ENCODE results near the gene SPATA21. TPM values are rescaled to one million over a fixed set of nuclear protein-coding genes. Genes with fewer than 3 reads are reported as not detected.

SPATA21 gene
- total and polyA plus RNA-seq, 4 donors = 0.08 to 0.42 TPM; not detected in 2

GRCh38 chr1:16396591-16396990 lies 40.6 kb downstream of the SPATA21 start (continued):
- no peak for TF ChIP-seq CTCF (IDR thresholded peaks at IDR 0.05; ENCODE audit: low read depth, low read length, missing input control)
- TF ChIP-seq EGR1 (IDR thresholded peaks at IDR 0.05; ENCODE audit: low read depth in 2 of 2) = no peak
- TF ChIP-seq GABPA (IDR thresholded peaks at IDR 0.05 in 1 of 2, conservative IDR thresholded peaks at IDR 0.05 in 1 of 2) = no peak
- no peak for TF ChIP-seq FOXA2 (IDR thresholded peaks at IDR 0.05)
- TF ChIP-seq HNF4A (conservative IDR thresholded peaks at IDR 0.05) = no peak

- no peak overlapping the region for H3K27ac ChIP-seq (ENCODE audit: low read depth in 1 of 2, low read length in 2 of 2)
- no peaks in the 10 kb centered on the region for H3K27me3 ChIP-seq (ENCODE audit: control insufficient read depth in 4 of 4, insufficient read depth in 4 of 4, low read length in 3 of 4)
- TF ChIP-seq HNF4A (conservative IDR thresholded peaks at IDR 0.05) (peak in 1 of 2 donors; percentile 34), HNF4G (IDR thresholded peaks at IDR 0.05) (no peak)
- H3K36me3 ChIP-seq (ENCODE audit: control insufficient read depth in 4 of 4, insufficient read depth in 3 of 4, low read depth in 1 of 4, low read length in 3 of 4) = peaks cover 16 to 30% (median 25%) of the 10 kb centered on the region in 4 donors
- H3K9me3 ChIP-seq (ENCODE audit: control insufficient read depth in 4 of 4, low read length in 3 of 4) = no peaks in the 10 kb centered on the region
- no peak for DNase-seq (ENCODE audit: low spot score)
- WGBS = 83% methylated on average over 13 of the region's 13 CpGs
- no peak overlapping the region for H3K4me3 ChIP-seq (ENCODE audit: low read depth in 1 of 3, low read length in 3 of 3)
- peaks cover 0 to 10% (median 6%) of the 10 kb centered on the region in 4 donors for H3K4me1 ChIP-seq (ENCODE audit: control insufficient read depth in 4 of 4, insufficient read depth in 4 of 4, low read length in 3 of 4)
- no peak overlapping the region for H3K9ac ChIP-seq (ENCODE audit: low read depth in 1 of 2, low read length in 2 of 2)
These were observed 42.2 kb downstream of the SPATA21 start for GRCh38 chr1:16394977-16395376.

- Histone ChIP-seq H3K27me3 (ENCODE audit: control insufficient read depth in 4 of 4, insufficient read depth in 4 of 4, low read length in 3 of 4) (no peaks in the 10 kb centered on the region), H3K36me3 (ENCODE audit: control insufficient read depth in 4 of 4, insufficient read depth in 3 of 4, low read depth in 1 of 4, low read length in 3 of 4) (peaks cover 14 to 30% (median 22%) of the 10 kb centered on the region in 4 donors), H3K4me1 (ENCODE audit: control insufficient read depth in 4 of 4, insufficient read depth in 4 of 4, low read length in 3 of 4) (peaks cover 0 to 10% (median 6%) of the 10 kb centered on the region in 4 donors), H3K9me3 (ENCODE audit: control insufficient read depth in 4 of 4, low read length in 3 of 4) (no peaks in the 10 kb centered on the region), H3K27ac (ENCODE audit: low read depth in 1 of 2, low read length in 2 of 2) (no peak overlapping the region), H3K4me3 (ENCODE audit: low read depth in 1 of 3, low read length in 3 of 3) (no peak overlapping the region), H3K9ac (ENCODE audit: low read depth in 1 of 2, low read length in 2 of 2) (no peak overlapping the region)
- TF ChIP-seq FOXA1 (IDR thresholded peaks at IDR 0.05) (no peak), ZBTB33 (IDR thresholded peaks at IDR 0.05) (no peak), FOXA2 (IDR thresholded peaks at IDR 0.05) (no peak)
- WGBS = 88% methylated on average over 10 of the region's 10 CpGs
- DNase-seq (ENCODE audit: low spot score) = no peak
These were observed 43.4 kb downstream of the SPATA21 start for GRCh38 chr1:16393570-16394521.
